Measurements from ENCODE around the gene DTYMK. TPM values are rescaled to one million over a fixed set of nuclear protein-coding genes. Genes with fewer than 3 reads are reported as not detected.

The DTYMK gene
- total RNA-seq, 2 experiments from 2014 or later = 4.8 to 6.0 TPM

DNA sequence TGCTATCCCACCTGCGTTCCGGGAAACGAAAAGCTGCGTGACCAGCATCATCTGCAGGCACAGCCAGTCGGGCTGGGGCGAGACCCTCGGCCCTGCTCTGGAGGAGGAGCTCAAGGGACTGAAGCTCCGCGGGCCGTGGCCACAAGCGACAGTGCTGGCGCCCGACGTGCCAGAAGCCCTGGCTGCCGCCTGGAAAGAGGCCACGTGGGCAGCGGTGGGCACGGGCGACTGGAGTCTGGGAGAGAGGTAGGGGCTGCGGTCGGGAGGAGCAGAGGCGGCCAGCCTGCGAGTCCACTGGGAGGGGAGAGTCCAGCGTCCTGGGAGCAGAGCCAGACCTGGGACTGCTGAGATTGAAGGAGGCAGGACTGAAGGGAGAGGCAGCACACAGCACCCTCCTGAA is 9.2 kb downstream of the DTYMK start:
- Histone ChIP-seq H3K27ac (ENCODE audit: low read depth in 1 of 2, low read length in 2 of 2) (no peak overlapping the region), H3K27me3 (ENCODE audit: control insufficient read depth in 1 of 2, insufficient read depth in 2 of 2, low read length in 2 of 2) (no peaks in the 10 kb centered on the region), H3K4me1 (ENCODE audit: insufficient read depth, low read length) (no peaks in the 10 kb centered on the region), H3K4me3 (ENCODE audit: low read length) (no peak overlapping the region), H3K9me3 (ENCODE audit: control insufficient read depth in 1 of 2, insufficient read depth in 1 of 2, low read length in 2 of 2) (no peaks in the 10 kb centered on the region), H3K36me3 (ENCODE audit: insufficient read depth, low read length) (peaks cover 38% of the 10 kb centered on the region)
- POLR2A ChIA-PET = interaction anchor here (1.3 kb wide), 1 partner anchor 9 kb away, joined by 4 read pairs; the partner anchor contains the start of gene DTYMK
- Mint-ChIP-seq H3K27ac (no peak overlapping the region), H3K4me1 (ENCODE audit: low read depth) (peaks cover 5% of the 10 kb centered on the region), H3K36me3 (ENCODE audit: low read depth) (peaks cover 49% of the 10 kb centered on the region), H3K27me3 (no peaks in the 10 kb centered on the region), H3K9me3 (no peaks in the 10 kb centered on the region), H3K4me3 (no peak overlapping the region)
- no peak for TF ChIP-seq CTCF (IDR thresholded peaks at IDR 0.05)
- ATAC-seq (ENCODE audit: poor library complexity) (no peak), DNase-seq (no peak)
- CTCF ChIA-PET = no interaction called here
- intact Hi-C loops (cut with DNase I, micrococcal nuclease) = no loop called here

- no peak overlapping the region for H3K27ac ChIP-seq (ENCODE audit: low read depth in 1 of 2, low read length in 2 of 2)
- POLR2A ChIA-PET = interaction anchor here (1.3 kb wide), 1 partner anchor 10 kb away, joined by 4 read pairs; the partner anchor contains the start of gene DTYMK
- H3K4me3 ChIP-seq (ENCODE audit: low read length) = no peak overlapping the region
- no peaks in the 10 kb centered on the region for H3K9me3 Mint-ChIP-seq
- intact Hi-C loops (cut with DNase I, micrococcal nuclease) = no loop called here
- H3K4me1 ChIP-seq (ENCODE audit: insufficient read depth, low read length) = no peaks in the 10 kb centered on the region
- H3K27ac Mint-ChIP-seq = no peak overlapping the region
- CTCF ChIA-PET = no interaction called here
- no peaks in the 10 kb centered on the region for H3K27me3 ChIP-seq (ENCODE audit: control insufficient read depth in 1 of 2, insufficient read depth in 2 of 2, low read length in 2 of 2)
- no peaks in the 10 kb centered on the region for H3K27me3 Mint-ChIP-seq
- H3K36me3 ChIP-seq (ENCODE audit: insufficient read depth, low read length) = peaks cover 40% of the 10 kb centered on the region
- ATAC-seq (ENCODE audit: poor library complexity) = no peak
- H3K9me3 ChIP-seq (ENCODE audit: control insufficient read depth in 1 of 2, insufficient read depth in 1 of 2, low read length in 2 of 2) = no peaks in the 10 kb centered on the region
- TF ChIP-seq CTCF (IDR thresholded peaks at IDR 0.05) = no peak
- peaks cover 5% of the 10 kb centered on the region for H3K4me1 Mint-ChIP-seq (ENCODE audit: low read depth)
- H3K4me3 Mint-ChIP-seq = no peak overlapping the region
- H3K36me3 Mint-ChIP-seq (ENCODE audit: low read depth) = peaks cover 44% of the 10 kb centered on the region
- no peak for DNase-seq
Measured at GRCh38 chr2:241676665-241677064, 9.9 kb downstream of the DTYMK start.

DNA sequence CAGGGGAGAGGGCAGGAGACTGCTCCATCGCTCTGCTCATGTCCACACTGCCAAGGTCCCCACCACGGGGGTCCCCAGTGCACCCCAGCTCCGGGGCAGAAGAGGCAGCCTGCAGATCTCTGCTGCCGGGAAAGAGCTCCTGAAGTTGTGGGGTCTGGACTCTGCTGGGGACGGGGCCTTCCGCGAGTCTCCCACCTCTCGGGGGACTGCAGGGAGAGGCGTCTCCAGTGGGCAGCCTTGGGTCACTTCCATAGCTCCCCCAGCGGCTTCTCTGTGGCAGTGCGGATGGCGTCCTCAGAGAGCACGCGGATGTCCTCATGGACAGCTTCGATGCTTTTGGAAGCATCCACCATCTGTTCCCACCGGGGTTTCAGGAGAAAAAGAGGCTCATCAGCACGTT is 10.7 kb downstream of the DTYMK start:
- POLR2A ChIA-PET = interaction anchor here (0.6 kb wide), 1 partner anchor 13 kb away, joined by 3 read pairs; no protein-coding TSS in a partner anchor

More for the DNA sequence above, 10.7 kb downstream of the DTYMK start:
- H3K9me3 ChIP-seq (ENCODE audit: control insufficient read depth in 1 of 2, insufficient read depth in 1 of 2, low read length in 2 of 2) = no peaks in the 10 kb centered on the region
- no peaks in the 10 kb centered on the region for H3K4me1 ChIP-seq (ENCODE audit: insufficient read depth, low read length)
- H3K4me3 ChIP-seq (ENCODE audit: low read length) = no peak overlapping the region
- ATAC-seq (ENCODE audit: poor library complexity) (no peak), DNase-seq (no peak)
- H3K27ac Mint-ChIP-seq = no peak overlapping the region
- H3K27me3 Mint-ChIP-seq = no peaks in the 10 kb centered on the region
- no peak overlapping the region for H3K4me3 Mint-ChIP-seq
- no peaks in the 10 kb centered on the region for H3K27me3 ChIP-seq (ENCODE audit: control insufficient read depth in 1 of 2, insufficient read depth in 2 of 2, low read length in 2 of 2)
- peaks cover 39% of the 10 kb centered on the region for H3K36me3 ChIP-seq (ENCODE audit: insufficient read depth, low read length)
- no peak overlapping the region for H3K27ac ChIP-seq (ENCODE audit: low read depth in 1 of 2, low read length in 2 of 2)
- H3K4me1 Mint-ChIP-seq (ENCODE audit: low read depth) = peaks cover 5% of the 10 kb centered on the region
- CTCF ChIA-PET = no interaction called here
- no peak for TF ChIP-seq CTCF (IDR thresholded peaks at IDR 0.05)
- intact Hi-C loops (cut with DNase I, micrococcal nuclease) = no loop called here
- H3K36me3 Mint-ChIP-seq (ENCODE audit: low read depth) = peaks cover 46% of the 10 kb centered on the region
- no peaks in the 10 kb centered on the region for H3K9me3 Mint-ChIP-seq

Measured in CD4-positive, alpha-beta T cell (primary cell).